Measurements from ENCODE around the gene MYO1D. TPM values are rescaled to one million over a fixed set of nuclear protein-coding genes. Genes with fewer than 3 reads are reported as not detected.

MYO1D gene
- total RNA-seq, 1 experiment from 2014 or later: 35.7 TPM

DNA sequence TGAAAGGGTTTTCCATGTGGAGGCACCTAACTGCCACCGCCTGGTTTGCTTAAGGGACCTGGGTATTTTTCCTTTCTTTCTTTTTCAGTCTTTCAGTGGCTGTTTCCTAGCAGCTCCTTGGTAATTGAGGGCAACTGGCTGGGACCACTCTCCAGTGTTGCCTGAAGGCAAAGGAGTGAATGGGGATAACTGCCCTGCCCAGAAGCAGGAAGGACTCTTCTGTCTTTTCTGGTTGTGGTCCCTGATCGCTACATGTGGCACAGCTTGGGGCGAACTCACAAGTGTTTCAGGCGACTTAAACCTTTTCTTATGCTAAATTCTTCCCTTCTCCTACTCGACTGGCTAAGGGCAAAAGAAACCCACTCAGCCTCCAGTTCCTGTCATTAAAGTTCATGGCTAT, 40.9 kb upstream of the MYO1D start:
- Histone ChIP-seq H3K9me2 (ENCODE audit: insufficient read depth) (no peaks in the 10 kb centered on the region), H3K9ac (ENCODE audit: low read length) (no peak overlapping the region), H4K20me1 (ENCODE audit: insufficient read depth) (no peaks in the 10 kb centered on the region), H3K4me3 (replicated peaks in 1 of 2; ENCODE audit: low read depth in 1 of 2, low read length in 2 of 2) (no peak overlapping the region), H3K36me3 (ENCODE audit: control insufficient read depth in 1 of 2, insufficient read depth in 2 of 2, low read length in 2 of 2) (no peaks in the 10 kb centered on the region), H2AFZ (ENCODE audit: low read depth, low read length, poor library complexity, severe bottlenecking) (no peak overlapping the region), H3K9me3 (ENCODE audit: control insufficient read depth in 1 of 2, insufficient read depth in 1 of 2, low read depth in 1 of 2, low read length in 2 of 2) (no peaks in the 10 kb centered on the region), H3K27ac (ENCODE audit: low read depth, low read length) (no peak overlapping the region), H3K4me1 (ENCODE audit: control insufficient read depth in 1 of 2, insufficient read depth in 2 of 2, low read length in 2 of 2) (no peaks in the 10 kb centered on the region), H3K4me2 (ENCODE audit: low read length) (no peak overlapping the region), H3K27me3 (ENCODE audit: insufficient read depth, low read length) (no peaks in the 10 kb centered on the region), H3K79me2 (ENCODE audit: insufficient read depth, low read length) (no peaks in the 10 kb centered on the region)
- ChIA-PET CTCF (no interaction called here), POLR2A (no interaction called here), RAD21 (ENCODE audit: low non-redundant PET in 1 of 2, low total read pairs in 2 of 2, uncharacterized antibody in 2 of 2, unreplicated experiment in 2 of 2) (no interaction called here)
- ATAC-seq (no peak), DNase-seq (ENCODE audit: low read depth, low spot score) (no peak)
- no TSS peak for BruUV-seq (replicated peaks)
- intact Hi-C loops (cut with micrococcal nuclease): no loop called here
- TF ChIP-seq, protein P1, sequence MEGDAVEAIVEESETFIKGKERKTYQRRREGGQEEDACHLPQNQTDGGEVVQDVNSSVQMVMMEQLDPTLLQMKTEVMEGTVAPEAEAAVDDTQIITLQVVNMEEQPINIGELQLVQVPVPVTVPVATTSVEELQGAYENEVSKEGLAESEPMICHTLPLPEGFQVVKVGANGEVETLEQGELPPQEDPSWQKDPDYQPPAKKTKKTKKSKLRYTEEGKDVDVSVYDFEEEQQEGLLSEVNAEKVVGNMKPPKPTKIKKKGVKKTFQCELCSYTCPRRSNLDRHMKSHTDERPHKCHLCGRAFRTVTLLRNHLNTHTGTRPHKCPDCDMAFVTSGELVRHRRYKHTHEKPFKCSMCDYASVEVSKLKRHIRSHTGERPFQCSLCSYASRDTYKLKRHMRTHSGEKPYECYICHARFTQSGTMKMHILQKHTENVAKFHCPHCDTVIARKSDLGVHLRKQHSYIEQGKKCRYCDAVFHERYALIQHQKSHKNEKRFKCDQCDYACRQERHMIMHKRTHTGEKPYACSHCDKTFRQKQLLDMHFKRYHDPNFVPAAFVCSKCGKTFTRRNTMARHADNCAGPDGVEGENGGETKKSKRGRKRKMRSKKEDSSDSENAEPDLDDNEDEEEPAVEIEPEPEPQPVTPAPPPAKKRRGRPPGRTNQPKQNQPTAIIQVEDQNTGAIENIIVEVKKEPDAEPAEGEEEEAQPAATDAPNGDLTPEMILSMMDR (IDR thresholded peaks at IDR 0.05 in 2 of 3, conservative IDR thresholded peaks at IDR 0.05 in 1 of 3; ENCODE audit: borderline replicate concordance in 1 of 3, insufficient read depth in 1 of 3, low read depth in 2 of 3, low read length in 2 of 3): no peak
- TF ChIP-seq CEBPB (IDR thresholded peaks at IDR 0.05; ENCODE audit: low read depth) (no peak), SIN3A (IDR thresholded peaks at IDR 0.05; ENCODE audit: low read depth) (no peak), SRF (IDR thresholded peaks at IDR 0.05; ENCODE audit: low read depth) (no peak), YY1 (IDR thresholded peaks at IDR 0.05; ENCODE audit: extremely low read depth, insufficient replicate concordance, low read depth, low read length) (no peak), ELF1 (IDR thresholded peaks at IDR 0.05; ENCODE audit: borderline replicate concordance, low read depth) (no peak)
- TF ChIP-seq, protein P2, sequence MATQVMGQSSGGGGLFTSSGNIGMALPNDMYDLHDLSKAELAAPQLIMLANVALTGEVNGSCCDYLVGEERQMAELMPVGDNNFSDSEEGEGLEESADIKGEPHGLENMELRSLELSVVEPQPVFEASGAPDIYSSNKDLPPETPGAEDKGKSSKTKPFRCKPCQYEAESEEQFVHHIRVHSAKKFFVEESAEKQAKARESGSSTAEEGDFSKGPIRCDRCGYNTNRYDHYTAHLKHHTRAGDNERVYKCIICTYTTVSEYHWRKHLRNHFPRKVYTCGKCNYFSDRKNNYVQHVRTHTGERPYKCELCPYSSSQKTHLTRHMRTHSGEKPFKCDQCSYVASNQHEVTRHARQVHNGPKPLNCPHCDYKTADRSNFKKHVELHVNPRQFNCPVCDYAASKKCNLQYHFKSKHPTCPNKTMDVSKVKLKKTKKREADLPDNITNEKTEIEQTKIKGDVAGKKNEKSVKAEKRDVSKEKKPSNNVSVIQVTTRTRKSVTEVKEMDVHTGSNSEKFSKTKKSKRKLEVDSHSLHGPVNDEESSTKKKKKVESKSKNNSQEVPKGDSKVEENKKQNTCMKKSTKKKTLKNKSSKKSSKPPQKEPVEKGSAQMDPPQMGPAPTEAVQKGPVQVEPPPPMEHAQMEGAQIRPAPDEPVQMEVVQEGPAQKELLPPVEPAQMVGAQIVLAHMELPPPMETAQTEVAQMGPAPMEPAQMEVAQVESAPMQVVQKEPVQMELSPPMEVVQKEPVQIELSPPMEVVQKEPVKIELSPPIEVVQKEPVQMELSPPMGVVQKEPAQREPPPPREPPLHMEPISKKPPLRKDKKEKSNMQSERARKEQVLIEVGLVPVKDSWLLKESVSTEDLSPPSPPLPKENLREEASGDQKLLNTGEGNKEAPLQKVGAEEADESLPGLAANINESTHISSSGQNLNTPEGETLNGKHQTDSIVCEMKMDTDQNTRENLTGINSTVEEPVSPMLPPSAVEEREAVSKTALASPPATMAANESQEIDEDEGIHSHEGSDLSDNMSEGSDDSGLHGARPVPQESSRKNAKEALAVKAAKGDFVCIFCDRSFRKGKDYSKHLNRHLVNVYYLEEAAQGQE (IDR thresholded peaks at IDR 0.05; ENCODE audit: low read depth): no peak

Measured in HCT116 (cell line).